ENCODE measurements around the gene NIN. TPM values are rescaled to one million over a fixed set of nuclear protein-coding genes. Genes with fewer than 3 reads are reported as not detected.

NIN gene
- total RNA-seq, 2 donors from 2014 or later, result 14.3 to 20.5 TPM

GRCh38 chr14:50768680-50769079 is 62.3 kb downstream of the NIN start:
- H3K4me1 ChIP-seq (replicated peaks), result peaks cover 17% of the 10 kb centered on the region
- no peaks in the 10 kb centered on the region for H3K36me3 ChIP-seq
- peak overlapping the region in 1 of 2 donors; percentile 68 for H3K27ac ChIP-seq
- DNase-seq (ENCODE audit: low spot score), result no peak
- intact Hi-C loops (cut with DNase I), result no loop called here
- TF ChIP-seq POLR2A (IDR thresholded peaks at IDR 0.05) (no peak), CTCF (IDR thresholded peaks at IDR 0.05) (no peak), POLR2AphosphoS5 (IDR thresholded peaks at IDR 0.05) (no peak)
- 88% methylated on average over 3 of the region's 3 CpGs for WGBS
- H3K27me3 ChIP-seq (replicated peaks; ENCODE audit: insufficient read depth), result no peaks in the 10 kb centered on the region
- H3K9me3 ChIP-seq, result no peaks in the 10 kb centered on the region
- no peak overlapping the region for H3K4me3 ChIP-seq

- no peaks in the 10 kb centered on the region for H3K36me3 ChIP-seq
- DNase-seq (ENCODE audit: low spot score), result peak; percentile 77
- WGBS, result 38% methylated on average over 6 of the region's 6 CpGs
- H3K9me3 ChIP-seq, result no peaks in the 10 kb centered on the region
- H3K4me1 ChIP-seq (replicated peaks), result peaks cover 26% of the 10 kb centered on the region
- no peaks in the 10 kb centered on the region for H3K27me3 ChIP-seq (replicated peaks; ENCODE audit: insufficient read depth)
- no peak overlapping the region for H3K4me3 ChIP-seq
- peak overlapping the region; percentile 70 to 73 for H3K27ac ChIP-seq
- intact Hi-C loops (cut with DNase I), result no loop called here
- no peak for TF ChIP-seq CTCF (IDR thresholded peaks at IDR 0.05)
- peak; percentile 92 for TF ChIP-seq POLR2AphosphoS5 (IDR thresholded peaks at IDR 0.05)
These were observed 64.5 kb downstream of the NIN start for GRCh38 chr14:50766338-50766886.

- Histone ChIP-seq H3K36me3 (no peaks in the 10 kb centered on the region), H3K4me3 (no peak overlapping the region), H3K27ac (peak overlapping the region; percentile 71 to 84)
These were observed 67.5 kb downstream of the NIN start for GRCh38 chr14:50763382-50764007.

GRCh38 chr14:50762931-50763300 is 68.0 kb downstream of the NIN start:
- no peak overlapping the region for H3K4me3 ChIP-seq
- TF ChIP-seq POLR2A (IDR thresholded peaks at IDR 0.05), result no peak
- TF ChIP-seq CTCF (IDR thresholded peaks at IDR 0.05), result no peak
- no peak for TF ChIP-seq POLR2AphosphoS5 (IDR thresholded peaks at IDR 0.05)
- intact Hi-C loops (cut with DNase I), result no loop called here
- WGBS, result 51% methylated on average over 3 of the region's 3 CpGs
- no peak for DNase-seq (ENCODE audit: low spot score)
- peak overlapping the region; percentile 71 to 84 for H3K27ac ChIP-seq
- H3K9me3 ChIP-seq, result no peaks in the 10 kb centered on the region
- peaks cover 26% of the 10 kb centered on the region for H3K4me1 ChIP-seq (replicated peaks)
- no peaks in the 10 kb centered on the region for H3K36me3 ChIP-seq
- H3K27me3 ChIP-seq (replicated peaks; ENCODE audit: insufficient read depth), result no peaks in the 10 kb centered on the region

More at GRCh38 chr14:50763382-50764007, 67.5 kb downstream of the NIN start:
- peak; percentile 80 for DNase-seq (ENCODE audit: low spot score)
- Histone ChIP-seq H3K9me3 (no peaks in the 10 kb centered on the region), H3K27me3 (replicated peaks; ENCODE audit: insufficient read depth) (no peaks in the 10 kb centered on the region), H3K4me1 (replicated peaks) (peaks cover 26% of the 10 kb centered on the region)
- intact Hi-C loops (cut with DNase I), result no loop called here
- WGBS, result 18% methylated on average over 12 of the region's 12 CpGs
- TF ChIP-seq POLR2AphosphoS5 (IDR thresholded peaks at IDR 0.05) (peak; percentile 93), CTCF (IDR thresholded peaks at IDR 0.05) (peak in 1 of 4 experiments; percentile 39), POLR2A (IDR thresholded peaks at IDR 0.05) (no peak)
